DND-41 (cell line): ENCODE data around the gene ST7.

Source experiments
- EZH2 ChIP-seq: IDR thresholded peaks from 3 replicates; pipeline ENCODE4 v1.6.1; 2012; ENCODE audit warnings: borderline replicate concordance, low read depth, mild to moderate bottlenecking, moderate library complexity, low read length, inconsistent platforms; ENCODE audit not compliant: severe bottlenecking
- TF ChIP-seq, protein P1 (sequence below): IDR thresholded peaks from 2 replicates; pipeline ENCODE4 v1.5.1; 2012; ENCODE audit warnings: borderline replicate concordance, low read length, moderate library complexity, mild to moderate bottlenecking; ENCODE audit not compliant: poor library complexity, severe bottlenecking; ENCODE audit errors: extremely low read depth

- TF ChIP-seq, protein P1, sequence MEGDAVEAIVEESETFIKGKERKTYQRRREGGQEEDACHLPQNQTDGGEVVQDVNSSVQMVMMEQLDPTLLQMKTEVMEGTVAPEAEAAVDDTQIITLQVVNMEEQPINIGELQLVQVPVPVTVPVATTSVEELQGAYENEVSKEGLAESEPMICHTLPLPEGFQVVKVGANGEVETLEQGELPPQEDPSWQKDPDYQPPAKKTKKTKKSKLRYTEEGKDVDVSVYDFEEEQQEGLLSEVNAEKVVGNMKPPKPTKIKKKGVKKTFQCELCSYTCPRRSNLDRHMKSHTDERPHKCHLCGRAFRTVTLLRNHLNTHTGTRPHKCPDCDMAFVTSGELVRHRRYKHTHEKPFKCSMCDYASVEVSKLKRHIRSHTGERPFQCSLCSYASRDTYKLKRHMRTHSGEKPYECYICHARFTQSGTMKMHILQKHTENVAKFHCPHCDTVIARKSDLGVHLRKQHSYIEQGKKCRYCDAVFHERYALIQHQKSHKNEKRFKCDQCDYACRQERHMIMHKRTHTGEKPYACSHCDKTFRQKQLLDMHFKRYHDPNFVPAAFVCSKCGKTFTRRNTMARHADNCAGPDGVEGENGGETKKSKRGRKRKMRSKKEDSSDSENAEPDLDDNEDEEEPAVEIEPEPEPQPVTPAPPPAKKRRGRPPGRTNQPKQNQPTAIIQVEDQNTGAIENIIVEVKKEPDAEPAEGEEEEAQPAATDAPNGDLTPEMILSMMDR, result no peak
- no peak for TF ChIP-seq EZH2
These were observed 3.1 kb upstream of the ST7 start for GRCh38 chr7:116949941-116950801.
